SU-DHL-6 (cell line): ENCODE results near the gene USP21.

Source experiments
- H2AFZ ChIP-seq: fragments of 200-600 bp; sonication (generic); 2 replicates; pipeline ENCODE4 v1.6.1; 2014; ENCODE audit warnings: low read depth, mild to moderate bottlenecking, moderate library complexity, mixed read lengths, antibody characterized with exemption, low read length; ENCODE audit not compliant: severe bottlenecking
- H3F3A ChIP-seq: fragments of 200-600 bp; shearing (Covaris generic); 2 replicates; pipeline ENCODE4 v1.6.0; 2016; ENCODE audit warnings: antibody characterized with exemption, mild to moderate bottlenecking; ENCODE audit not compliant: insufficient read depth
- H3K27ac ChIP-seq: fragments of 200-600 bp; sonication (generic); 2 replicates; pipeline ENCODE4 v1.5.1; 2016; ENCODE audit warnings: low read depth, mild to moderate bottlenecking, low read length, moderate library complexity, mixed read lengths
- H3K27me3 ChIP-seq: fragments of 200-600 bp; sonication (generic), shearing (Covaris generic); 2 replicates; pipeline ENCODE4 v1.6.0; 2014; ENCODE audit warnings: mild to moderate bottlenecking, low read length
- H3K36me3 ChIP-seq: fragments of 200-600 bp; sonication (generic); 2 replicates; pipeline ENCODE4 v1.6.1; 2014; ENCODE audit warnings: mild to moderate bottlenecking, low read length, mixed read lengths
- H3K4me2 ChIP-seq: fragments of 300-600, 200-600 bp; shearing (Covaris generic), sonication (generic); 2 replicates; pipeline ENCODE4 v1.6.0; 2014; ENCODE audit warnings: low read length, low read depth, mild to moderate bottlenecking; ENCODE audit not compliant: poor library complexity, severe bottlenecking
- H3K4me3 ChIP-seq: fragments of 200-600 bp; sonication (generic); 2 replicates; pipeline ENCODE4 v1.5.1; 2014; ENCODE audit warnings: antibody characterized with exemption, low read length, mild to moderate bottlenecking, mixed read lengths; ENCODE audit not compliant: insufficient read depth, poor library complexity, severe bottlenecking
- H3K79me2 ChIP-seq: fragments of 200-600 bp; sonication (generic); 2 replicates; pipeline ENCODE4 v1.6.1; 2014; ENCODE audit warnings: mild to moderate bottlenecking, low read length, moderate library complexity; ENCODE audit not compliant: insufficient read depth
- H3K9ac ChIP-seq: fragments of 200-600 bp; sonication (generic); 2 replicates; pipeline ENCODE4 v1.7.0; 2014; ENCODE audit warnings: mild to moderate bottlenecking, low read length
- H3K9me2 ChIP-seq: fragments of 200-600 bp; sonication (generic); replicated peaks from 2 replicates; pipeline ENCODE4 v1.6.1; 2014; ENCODE audit warnings: low read length; ENCODE audit not compliant: insufficient read depth
- H3K9me3 ChIP-seq: fragments of 200-600 bp; sonication (generic); 2 replicates; pipeline ENCODE4 v1.6.1; 2014; ENCODE audit warnings: low read length, mixed read lengths; ENCODE audit not compliant: insufficient read depth
- H4K20me1 ChIP-seq: fragments of 200-600 bp; sonication (generic); 2 replicates; pipeline ENCODE4 v1.6.1; 2014; ENCODE audit warnings: low read depth, mild to moderate bottlenecking, antibody characterized with exemption, low read length, moderate library complexity, mixed read lengths
- EZH2phosphoT487 ChIP-seq: fragments of 200-600 bp; sonication (generic), shearing (Covaris generic); conservative IDR thresholded peaks from 2 replicates; pipeline ENCODE4 v1.6.1; 2018; ENCODE audit warnings: mild to moderate bottlenecking, antibody characterized with exemption, low read length, moderate library complexity, mixed read lengths
- TF ChIP-seq, protein P1 (sequence below): fragments of 200-600 bp; sonication (generic); IDR thresholded peaks from one replicate; pipeline ENCODE4 v1.5.1; 2017; ENCODE audit warnings: antibody characterized with exemption, mild to moderate bottlenecking, low read length, moderate library complexity; ENCODE audit not compliant: insufficient read depth, poor library complexity, severe bottlenecking

USP21 gene

GRCh38 chr1:161193561-161194235, 34.4 kb downstream of the USP21 start:
- H3K4me3 ChIP-seq, result no peak overlapping the region
- H3K79me2 ChIP-seq, result no peaks in the 10 kb centered on the region
- H3F3A ChIP-seq, result no peaks in the 10 kb centered on the region
- no peaks in the 10 kb centered on the region for H3K9me2 ChIP-seq
- no peaks in the 10 kb centered on the region for H3K36me3 ChIP-seq
- H3K27ac ChIP-seq, result no peak overlapping the region
- no peaks in the 10 kb centered on the region for H3K27me3 ChIP-seq
- no peak overlapping the region for H3K4me2 ChIP-seq
- no peaks in the 10 kb centered on the region for H4K20me1 ChIP-seq
- no peak overlapping the region for H3K9ac ChIP-seq
- H3K9me3 ChIP-seq, result no peaks in the 10 kb centered on the region
- TF ChIP-seq, protein P1, sequence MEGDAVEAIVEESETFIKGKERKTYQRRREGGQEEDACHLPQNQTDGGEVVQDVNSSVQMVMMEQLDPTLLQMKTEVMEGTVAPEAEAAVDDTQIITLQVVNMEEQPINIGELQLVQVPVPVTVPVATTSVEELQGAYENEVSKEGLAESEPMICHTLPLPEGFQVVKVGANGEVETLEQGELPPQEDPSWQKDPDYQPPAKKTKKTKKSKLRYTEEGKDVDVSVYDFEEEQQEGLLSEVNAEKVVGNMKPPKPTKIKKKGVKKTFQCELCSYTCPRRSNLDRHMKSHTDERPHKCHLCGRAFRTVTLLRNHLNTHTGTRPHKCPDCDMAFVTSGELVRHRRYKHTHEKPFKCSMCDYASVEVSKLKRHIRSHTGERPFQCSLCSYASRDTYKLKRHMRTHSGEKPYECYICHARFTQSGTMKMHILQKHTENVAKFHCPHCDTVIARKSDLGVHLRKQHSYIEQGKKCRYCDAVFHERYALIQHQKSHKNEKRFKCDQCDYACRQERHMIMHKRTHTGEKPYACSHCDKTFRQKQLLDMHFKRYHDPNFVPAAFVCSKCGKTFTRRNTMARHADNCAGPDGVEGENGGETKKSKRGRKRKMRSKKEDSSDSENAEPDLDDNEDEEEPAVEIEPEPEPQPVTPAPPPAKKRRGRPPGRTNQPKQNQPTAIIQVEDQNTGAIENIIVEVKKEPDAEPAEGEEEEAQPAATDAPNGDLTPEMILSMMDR, result no peak
- no peak for TF ChIP-seq EZH2phosphoT487
- no peak overlapping the region for H2AFZ ChIP-seq

- Histone ChIP-seq H2AFZ (no peak overlapping the region), H3K9ac (no peak overlapping the region), H3K27me3 (no peaks in the 10 kb centered on the region), H3F3A (no peaks in the 10 kb centered on the region), H3K36me3 (no peaks in the 10 kb centered on the region), H3K79me2 (no peaks in the 10 kb centered on the region), H3K9me3 (no peaks in the 10 kb centered on the region), H3K4me2 (no peak overlapping the region), H3K27ac (no peak overlapping the region), H4K20me1 (no peaks in the 10 kb centered on the region), H3K4me3 (no peak overlapping the region), H3K9me2 (no peaks in the 10 kb centered on the region)
- TF ChIP-seq EZH2phosphoT487, result no peak
- TF ChIP-seq, protein P1, result no peak
These were observed 35.9 kb downstream of the USP21 start for GRCh38 chr1:161195171-161195570.

- no peaks in the 10 kb centered on the region for H3K9me3 ChIP-seq
- H3K36me3 ChIP-seq, result no peaks in the 10 kb centered on the region
- no peak overlapping the region for H3K27ac ChIP-seq
- H3K9ac ChIP-seq, result no peak overlapping the region
- no peak overlapping the region for H3K4me3 ChIP-seq
- H2AFZ ChIP-seq, result no peak overlapping the region
- no peak overlapping the region for H3K4me2 ChIP-seq
- H4K20me1 ChIP-seq, result no peaks in the 10 kb centered on the region
- no peaks in the 10 kb centered on the region for H3K79me2 ChIP-seq
- H3F3A ChIP-seq, result no peaks in the 10 kb centered on the region
- no peaks in the 10 kb centered on the region for H3K9me2 ChIP-seq
- TF ChIP-seq EZH2phosphoT487, result no peak
- TF ChIP-seq, protein P1, result no peak
- H3K27me3 ChIP-seq, result no peaks in the 10 kb centered on the region
These were observed 36.8 kb downstream of the USP21 start for GRCh38 chr1:161196111-161196510.
